ENCODE measurements around the gene UTP25.

GRCh38 chr1:209839875-209840546 is 12.2 kb downstream of the UTP25 start:
- TF ChIP-seq CTCF (conservative IDR thresholded peaks at IDR 0.05; ENCODE audit: low read length) = no peak
- no peak for TF ChIP-seq EZH2phosphoT487 (IDR thresholded peaks at IDR 0.05; ENCODE audit: borderline replicate concordance, low read depth, low read length)
